IPS-NIHi7 (cell line): ENCODE measurements around the gene OR10G3.

ENCODE experiments used
- DNase-seq: peaks from one replicate; pipeline ENCODE4 v3.0.0; 2012; ENCODE audit warnings: mixed read lengths; ENCODE audit errors: extremely low spot score

OR10G3 gene

GRCh38 chr14:21535545-21536417, 44.1 kb downstream of the OR10G3 start:
- DNase-seq: no peak

- DNase-seq: peak; percentile 51
Measured at GRCh38 chr14:21534576-21534975, 45.3 kb downstream of the OR10G3 start.

- no peak for DNase-seq
Measured at GRCh38 chr14:21533294-21533693, 46.6 kb downstream of the OR10G3 start.

GRCh38 chr14:21529515-21529914, 50.4 kb downstream of the OR10G3 start:
- DNase-seq: no peak

GRCh38 chr14:21528381-21529348, 51.2 kb downstream of the OR10G3 start:
- DNase-seq: no peak

- no peak for DNase-seq
Measured at GRCh38 chr14:21527318-21527679, 52.6 kb downstream of the OR10G3 start.

GRCh38 chr14:21526672-21527317, 53.1 kb downstream of the OR10G3 start:
- peak; percentile 50 for DNase-seq

GRCh38 chr14:21525962-21526671, 53.8 kb downstream of the OR10G3 start, which contains the start of gene SALL2:
TSS of gene SALL2 (minus strand) at chr14:21526346. CDS start at chr14:21526127, 219 bp downstream.
- DNase-seq: peak; percentile 88

GRCh38 chr14:21525571-21525961, 54.3 kb downstream of the OR10G3 start:
- peak; percentile 41 for DNase-seq

GRCh38 chr14:21524575-21525490, 55.0 kb downstream of the OR10G3 start:
- DNase-seq: no peak

- no peak for DNase-seq
Measured at GRCh38 chr14:21523203-21523602, 56.7 kb downstream of the OR10G3 start.

- DNase-seq: no peak
Measured at GRCh38 chr14:21521501-21521900, 58.4 kb downstream of the OR10G3 start.

- DNase-seq: no peak
Measured at GRCh38 chr14:21520767-21521166, 59.1 kb downstream of the OR10G3 start.

- no peak for DNase-seq
Measured at GRCh38 chr14:21518725-21519124, 61.2 kb downstream of the OR10G3 start.
